HG02798 (cell line): ENCODE results near the gene IKZF1.
A peak's percentile ranks its signal among the peaks of the same experiment; 100 is the strongest.

ENCODE experiments used
- ATAC-seq: cut with Tn5 transposase; IDR thresholded peaks from one replicate; pipeline ENCODE4 v1.9.1; 2021; ENCODE audit warnings: mild to moderate bottlenecking; ENCODE audit not compliant: unreplicated experiment, poor library complexity

The IKZF1 gene

GRCh38 chr7:50307368-50308032, 3.0 kb downstream of the IKZF1 start:
- ATAC-seq, result peak; percentile 33

GRCh38 chr7:50308203-50308531, 3.7 kb downstream of the IKZF1 start:
- no peak for ATAC-seq

- peak; percentile 22 for ATAC-seq
These were observed 4.2 kb downstream of the IKZF1 start for GRCh38 chr7:50308532-50309385.

- no peak for ATAC-seq
These were observed 5.2 kb downstream of the IKZF1 start for GRCh38 chr7:50309721-50310120.

- no peak for ATAC-seq
These were observed 5.8 kb downstream of the IKZF1 start for GRCh38 chr7:50310361-50310760.

- no peak for ATAC-seq
These were observed 6.4 kb downstream of the IKZF1 start for GRCh38 chr7:50310956-50311355.

- no peak for ATAC-seq
These were observed 8.0 kb downstream of the IKZF1 start for GRCh38 chr7:50312250-50313162.

- ATAC-seq, result no peak
These were observed 10.5 kb downstream of the IKZF1 start for GRCh38 chr7:50314836-50315592.

GRCh38 chr7:50315739-50316671, 11.5 kb downstream of the IKZF1 start:
- no peak for ATAC-seq

GRCh38 chr7:50317221-50317678, 12.7 kb downstream of the IKZF1 start:
- peak; percentile 56 for ATAC-seq

GRCh38 chr7:50317697-50318669, 13.5 kb downstream of the IKZF1 start:
- ATAC-seq, result peak; percentile 29

GRCh38 chr7:50321487-50322067, 17.1 kb downstream of the IKZF1 start:
- ATAC-seq, result no peak

- no peak for ATAC-seq
These were observed 19.6 kb downstream of the IKZF1 start for GRCh38 chr7:50324113-50324512.

GRCh38 chr7:50327443-50327842, 22.9 kb downstream of the IKZF1 start:
- ATAC-seq, result peak; percentile 50

GRCh38 chr7:50329775-50330174, 25.3 kb downstream of the IKZF1 start:
- peak; percentile 22 for ATAC-seq

GRCh38 chr7:50330254-50330653, 25.7 kb downstream of the IKZF1 start:
- no peak for ATAC-seq

- ATAC-seq, result peak; percentile 17
These were observed 26.2 kb downstream of the IKZF1 start for GRCh38 chr7:50330696-50331095.
